Stimulated activated CD8-positive, alpha-beta memory T cell treated with anti-CD3 and anti-CD28 coated beads, Interleukin-12 subunit alpha, Interleukin-12 subunit beta, amount 100 ng/mL, for 1 hour (primary cell): ENCODE data around the gene BIVM.
"Not testable (repeated sequence)": the region's sequence is repeated elsewhere in the genome, so short reads cannot be mapped to it uniquely, and the experiment has no call there.

Experiments
- DNase-seq: peaks from one replicate; pipeline ENCODE4 v3.0.0-alpha.2; 2020; ENCODE audit warnings: low read depth

Gene BIVM, protein sequence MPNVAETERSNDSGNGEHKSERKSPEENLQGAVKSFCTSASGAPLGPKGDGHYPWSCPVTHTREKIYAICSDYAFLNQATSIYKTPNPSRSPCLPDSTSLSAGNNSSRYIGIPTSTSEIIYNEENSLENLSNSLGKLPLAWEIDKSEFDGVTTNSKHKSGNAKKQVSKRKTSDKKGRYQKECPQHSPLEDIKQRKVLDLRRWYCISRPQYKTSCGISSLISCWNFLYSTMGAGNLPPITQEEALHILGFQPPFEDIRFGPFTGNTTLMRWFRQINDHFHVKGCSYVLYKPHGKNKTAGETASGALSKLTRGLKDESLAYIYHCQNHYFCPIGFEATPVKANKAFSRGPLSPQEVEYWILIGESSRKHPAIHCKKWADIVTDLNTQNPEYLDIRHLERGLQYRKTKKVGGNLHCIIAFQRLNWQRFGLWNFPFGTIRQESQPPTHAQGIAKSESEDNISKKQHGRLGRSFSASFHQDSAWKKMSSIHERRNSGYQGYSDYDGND

DNA sequence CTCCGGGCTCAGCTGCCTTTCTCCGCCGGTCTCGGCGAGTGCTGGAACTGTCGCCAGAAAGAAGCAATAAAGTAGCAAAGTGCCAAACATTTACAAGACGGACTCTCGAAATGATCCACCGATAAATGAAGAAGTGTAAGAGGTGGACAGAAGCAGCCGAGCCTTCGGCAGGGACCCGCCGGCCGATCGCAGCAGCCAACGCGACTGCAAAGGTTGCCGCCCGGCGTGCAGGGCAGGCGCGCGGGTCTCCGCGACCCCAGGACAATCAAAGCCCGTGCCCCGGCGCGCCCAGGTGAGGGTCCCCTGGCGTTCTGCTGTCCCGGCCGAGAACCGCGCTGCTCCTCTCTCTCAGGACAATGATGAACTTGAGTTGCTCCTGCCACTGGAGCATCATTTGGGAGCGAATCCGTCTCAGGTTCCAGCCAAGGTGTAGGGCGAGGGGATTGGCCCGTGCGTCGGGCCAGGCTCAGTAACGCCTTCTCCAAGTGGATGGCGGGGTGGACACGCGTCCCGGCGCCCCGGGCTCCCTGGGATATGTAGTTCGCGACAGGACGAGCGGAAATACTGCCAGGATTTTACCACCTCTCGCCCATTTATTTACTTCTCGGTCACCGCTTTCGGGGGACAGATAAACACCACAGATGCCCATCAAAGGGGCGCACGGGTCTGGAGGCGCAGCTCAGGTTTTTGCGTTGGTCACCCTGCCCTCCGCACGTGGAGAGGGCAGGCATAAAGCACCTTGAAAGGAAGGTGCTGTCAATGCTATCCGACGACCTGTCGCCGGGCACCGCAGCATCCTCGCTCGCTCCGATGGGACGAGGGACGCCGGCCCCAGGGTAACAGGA lies at the start of gene BIVM, which contains the start of gene POGLUT2:
TSS of gene BIVM (plus strand) at position 539 of the 845 bp plus-strand sequence. CDS start 8,149 bp downstream, outside the sequence.
TSS of gene POGLUT2 (minus strand) at position 396 of the 845 bp plus-strand sequence. CDS start at position 90, 306 bp downstream.
- peak; percentile 37 for DNase-seq

- DNase-seq: no peak
Measured at GRCh38 chr13:102751886-102752285, 47.0 kb upstream of the BIVM start.

DNA sequence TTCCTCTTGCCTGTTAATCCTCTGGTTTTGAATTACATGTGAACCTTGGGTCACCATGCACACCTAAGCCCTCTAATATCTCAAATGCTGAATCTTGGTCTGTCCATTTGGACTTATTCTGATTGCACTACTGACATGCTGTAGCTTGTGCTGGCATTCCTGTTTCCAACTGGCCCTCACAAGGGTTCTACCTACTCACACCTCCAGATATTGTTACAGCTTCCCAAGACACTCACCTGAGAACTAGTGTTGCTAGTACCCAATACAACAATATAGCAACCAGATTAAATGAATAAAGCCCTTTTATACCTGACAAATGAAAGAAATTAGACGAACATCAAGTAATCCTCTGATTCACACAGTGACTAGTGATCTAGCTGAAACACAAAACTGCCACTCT lies 41.9 kb upstream of the BIVM start:
- no peak for DNase-seq

- no peak for DNase-seq
Measured at GRCh38 chr13:102758842-102759241, 40.1 kb upstream of the BIVM start.

DNA sequence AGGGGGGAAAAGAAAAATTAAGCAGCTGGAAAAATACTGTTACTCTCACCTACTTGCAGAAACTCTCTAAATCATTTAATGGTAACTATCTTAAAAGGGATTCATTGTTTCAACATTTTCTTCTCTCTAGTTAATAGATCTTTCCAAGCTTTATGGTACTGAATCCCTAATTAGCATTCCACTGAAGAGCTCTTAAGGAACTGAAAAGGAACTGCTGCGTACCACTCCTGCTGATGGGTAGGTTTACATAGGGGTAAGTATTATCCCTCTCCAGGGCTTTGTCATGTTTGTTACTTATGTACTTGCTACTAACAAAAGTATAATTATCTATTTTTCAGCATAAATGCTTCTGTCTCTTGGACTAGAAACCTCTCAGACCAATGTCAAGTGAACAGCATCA lies 37.8 kb upstream of the BIVM start:
- no peak for DNase-seq

- DNase-seq: no peak
Measured at GRCh38 chr13:102763741-102764140, 35.2 kb upstream of the BIVM start.

GRCh38 chr13:102768909-102769308 lies 30.0 kb upstream of the BIVM start:
- DNase-seq: no peak

- no peak for DNase-seq
Measured at GRCh38 chr13:102769679-102770078, 29.2 kb upstream of the BIVM start.

- no peak for DNase-seq
Measured at GRCh38 chr13:102770435-102770834, 28.5 kb upstream of the BIVM start.

DNA sequence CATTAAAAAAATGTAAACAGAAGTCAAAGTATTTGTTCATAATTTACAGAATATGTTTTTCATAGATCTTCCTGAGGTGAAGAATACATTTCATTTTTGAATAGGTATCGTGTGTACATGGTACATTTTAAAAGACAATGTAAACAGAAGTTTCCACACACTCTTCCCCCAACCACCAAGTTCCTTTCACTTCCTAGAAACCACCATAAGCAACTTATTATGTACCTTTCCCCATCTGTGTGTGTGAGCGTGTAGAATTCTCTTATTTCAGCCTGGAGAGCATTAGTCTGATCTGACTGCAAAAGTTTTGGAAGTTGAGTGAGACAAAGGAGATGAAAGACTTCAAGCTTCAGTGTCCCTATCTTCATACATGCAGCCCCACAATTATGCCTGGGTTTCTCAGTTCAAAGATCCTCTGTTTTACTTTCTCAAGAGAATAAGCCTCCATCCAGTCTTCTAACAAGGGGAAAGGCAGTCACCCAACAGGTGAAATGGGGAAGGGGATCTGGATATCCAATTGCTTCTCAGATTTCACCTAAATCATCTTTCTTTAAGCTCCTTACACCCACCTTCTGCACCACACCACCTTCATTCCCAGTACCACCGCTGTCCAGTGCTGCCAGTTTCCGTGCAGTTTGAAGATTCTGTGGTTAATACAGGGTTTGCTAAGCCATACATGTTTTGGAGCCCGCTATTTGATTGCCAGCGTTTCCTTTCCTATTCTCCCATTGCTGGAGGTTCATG lies 27.4 kb upstream of the BIVM start:
- DNase-seq: no peak

GRCh38 chr13:102772042-102772425 lies 26.9 kb upstream of the BIVM start:
- no peak for DNase-seq

DNA sequence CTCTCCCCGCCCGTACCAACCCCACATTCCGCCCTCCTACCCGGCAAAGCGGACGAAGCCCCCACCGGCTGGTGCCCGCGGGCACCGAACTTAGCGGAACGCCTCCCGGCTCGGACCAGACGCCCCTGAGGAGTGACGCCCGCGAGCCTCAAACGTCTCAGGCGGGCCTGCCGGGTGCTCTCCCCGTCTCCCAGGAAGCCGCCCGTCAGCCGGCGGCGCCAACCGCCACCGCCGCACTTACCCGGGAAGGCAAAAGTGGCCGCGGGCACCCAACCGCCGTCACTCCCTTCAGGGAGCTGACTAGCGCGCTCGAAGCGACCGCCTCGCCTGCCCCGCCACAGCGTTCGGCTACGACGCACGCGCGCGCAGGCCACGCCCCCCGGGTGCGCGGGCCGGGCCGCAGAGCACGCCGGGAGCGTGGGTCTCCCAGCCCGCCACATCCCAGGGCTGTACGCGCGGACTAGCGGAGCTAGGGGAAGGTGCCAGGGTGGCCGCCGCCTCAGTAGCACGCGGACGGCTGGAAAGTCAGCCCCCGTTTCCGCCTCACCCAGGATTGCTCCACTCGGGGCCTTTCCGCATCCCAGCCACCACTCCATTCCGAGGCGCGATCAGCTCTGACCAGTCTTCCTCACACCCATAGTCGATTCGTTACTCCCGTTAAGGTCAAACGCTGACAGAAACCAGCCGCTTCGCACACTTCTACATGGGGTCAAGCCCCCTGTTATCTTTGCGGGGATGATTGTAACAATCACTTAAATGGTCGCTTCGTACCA lies 25.3 kb upstream of the BIVM start, which contains the start of gene TEX30:
TSS of gene TEX30 (minus strand) at position 346 of the 773 bp plus-strand sequence. CDS start 3,760 bp downstream, outside the sequence.
- peak; percentile 74 for DNase-seq

GRCh38 chr13:102774214-102774568 lies 24.7 kb upstream of the BIVM start:
- no peak for DNase-seq

DNA sequence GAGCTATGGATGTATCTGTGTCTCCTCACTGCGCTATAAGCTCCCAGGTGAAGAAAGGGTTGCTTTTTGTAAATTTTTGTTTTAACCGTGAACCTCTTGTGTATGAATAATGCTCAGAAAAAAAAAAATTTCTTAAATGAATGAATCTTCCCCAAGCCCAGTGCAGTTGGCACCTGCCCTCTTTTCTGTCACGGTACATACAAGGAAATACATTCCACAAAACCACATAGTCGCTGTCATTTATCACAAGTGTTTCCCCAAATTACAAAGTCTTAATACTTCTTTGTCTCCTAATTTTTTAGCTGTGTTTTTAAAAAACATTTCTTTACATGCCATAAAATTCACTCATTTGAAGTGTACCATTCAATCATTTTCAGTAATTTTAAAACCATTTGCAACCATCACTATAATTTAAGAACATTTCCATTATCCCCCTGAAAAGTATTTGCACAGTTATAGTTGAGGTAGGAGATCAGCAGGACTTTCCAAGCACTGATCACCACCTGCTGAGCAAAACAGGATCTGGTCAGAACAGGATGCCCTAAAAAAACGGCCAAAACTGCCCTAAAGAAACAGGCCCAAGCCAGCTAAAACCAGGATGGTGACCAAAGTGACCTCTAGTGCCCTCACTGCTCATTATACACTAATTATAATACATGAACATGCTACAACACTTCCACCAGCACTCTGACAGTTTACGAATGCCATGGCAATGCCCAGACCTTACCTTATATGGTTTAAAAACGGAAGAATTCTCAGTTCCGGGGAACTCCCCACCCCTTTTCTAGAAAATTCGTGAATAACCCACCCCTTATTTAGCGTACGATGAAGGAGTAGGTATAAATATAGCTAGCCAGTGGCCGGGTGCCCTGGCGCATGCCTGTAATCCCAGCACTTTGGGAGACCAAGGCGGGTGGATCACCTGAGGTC lies 24.1 kb upstream of the BIVM start:
- no peak for DNase-seq

DNA sequence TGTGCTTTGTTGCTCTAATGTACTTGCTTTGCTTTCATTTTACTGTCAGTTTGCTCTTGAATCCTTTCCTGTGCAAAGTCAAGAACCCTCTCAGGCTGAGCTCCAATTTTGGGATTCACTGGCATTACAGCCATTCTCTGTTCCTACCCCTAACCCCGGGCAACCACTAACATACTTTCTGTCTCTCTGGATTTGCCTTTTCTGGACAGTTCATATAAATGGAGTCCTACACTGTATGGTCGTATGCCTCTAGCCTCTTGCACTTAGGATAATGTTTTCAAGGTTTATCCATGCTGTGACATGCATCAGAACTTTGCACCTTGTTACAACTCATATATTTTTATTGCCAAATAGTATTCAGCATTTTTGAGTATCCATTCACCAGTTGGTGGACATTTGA lies 22.6 kb upstream of the BIVM start:
- no peak for DNase-seq

- no peak for DNase-seq
Measured at GRCh38 chr13:102777736-102778135, 21.2 kb upstream of the BIVM start.

DNA sequence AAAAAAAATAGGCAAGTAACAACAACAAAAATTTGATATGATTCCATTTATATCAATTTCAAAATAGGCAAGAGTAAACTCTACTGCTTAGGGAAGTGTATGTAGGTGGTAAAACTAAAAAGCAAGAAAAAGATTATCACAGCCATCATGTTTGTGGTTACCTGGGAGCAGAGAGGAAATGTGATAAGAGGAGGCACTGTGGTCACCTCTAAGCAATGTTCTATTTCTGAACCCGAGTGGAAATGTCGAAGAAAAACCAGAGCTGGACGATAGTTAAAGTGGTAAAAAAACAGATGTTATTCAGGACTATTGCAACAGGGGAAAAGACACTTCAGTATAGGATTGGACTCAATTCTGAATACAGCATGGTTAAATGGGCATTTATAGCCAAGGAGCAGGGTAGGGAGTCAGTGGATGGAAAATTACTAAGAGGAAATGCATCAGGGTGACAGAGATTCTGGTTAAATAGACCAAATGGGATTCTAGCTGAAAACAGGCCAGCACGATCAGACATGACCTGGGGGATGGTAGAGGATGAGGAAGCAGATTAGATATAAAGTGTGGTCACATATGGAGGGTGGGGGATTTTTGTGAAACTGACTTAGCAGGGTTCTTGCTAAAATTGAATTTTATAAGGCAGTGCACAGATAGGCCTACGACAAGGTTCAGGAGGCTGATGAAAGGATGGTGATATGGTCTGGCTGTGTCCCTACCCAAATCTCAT lies 19.3 kb upstream of the BIVM start:
- no peak for DNase-seq

DNA sequence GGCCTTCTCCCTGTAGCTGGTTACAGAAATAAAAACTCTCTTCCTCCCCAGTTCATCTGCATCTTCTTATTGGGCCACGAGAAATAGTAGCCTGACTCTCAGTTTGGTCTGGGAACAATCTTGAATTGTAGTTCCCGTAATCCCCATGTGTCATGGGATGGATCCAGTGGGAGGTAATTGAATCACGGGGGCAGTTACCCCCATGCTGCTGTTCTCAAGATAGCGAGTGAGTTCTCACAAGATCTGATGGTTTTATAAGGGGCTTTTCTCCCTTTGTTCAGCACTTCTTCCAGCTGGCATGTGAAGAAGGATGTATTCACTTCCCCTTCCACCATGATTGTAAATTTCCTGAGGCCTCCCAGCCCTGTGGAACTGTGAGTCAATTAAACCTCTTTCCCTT lies 18.3 kb upstream of the BIVM start:
- not testable (repeated sequence) for DNase-seq

- no peak for DNase-seq
Measured at GRCh38 chr13:102781591-102781990, 17.3 kb upstream of the BIVM start.
